Body of pancreas (tissue), 4 donors: Measurements from ENCODE around the gene MXRA7. TPM values are rescaled to one million over a fixed set of nuclear protein-coding genes. Genes with fewer than 3 reads are reported as not detected.

Experiments
- ATAC-seq: fragments of 150-250 bp; one replicate; pipeline ENCODE4 v1.9.1; 2016
- DNase-seq, 4 donors: peaks; one replicate each; pipeline ENCODE4 v3.0.0-alpha.2; 2019
- H3K27ac ChIP-seq, 4 donors: fragments of 200-600 bp; sonication (generic); 1 replicate in 3 of 4; 2 replicates in 1 of 4; pipeline versions ENCODE4 v1.5.1 to v1.6.1; 2016 to 2019; ENCODE audit warnings: mild to moderate bottlenecking in 1 of 4, mixed read lengths in 1 of 4, moderate library complexity in 1 of 4
- H3K27me3 ChIP-seq, 2 donors: fragments of 200-600 bp; sonication (generic); one replicate each; pipeline ENCODE4 v1.6.0; 2016; ENCODE audit warnings: mild to moderate bottlenecking in 1 of 2
- H3K36me3 ChIP-seq, 2 donors: fragments of 200-600 bp; sonication (generic); replicated peaks in 1 of 2; 2 replicates each; pipeline ENCODE4 v1.5.1; 2016; ENCODE audit warnings: low read depth in 2 of 2; ENCODE audit not compliant: insufficient read depth in 1 of 2
- H3K4me1 ChIP-seq: fragments of 200-600 bp; sonication (generic); one replicate; pipeline ENCODE4 v1.6.0; 2016
- H3K4me3 ChIP-seq, 2 donors: fragments of 200-600 bp; sonication (generic); 1 replicate in 1 of 2; 2 replicates in 1 of 2; pipeline ENCODE4 v1.5.1; 2016 to 2019
- H3K9me3 ChIP-seq, 3 donors: fragments of 200-600 bp; sonication (generic); 1 replicate in 2 of 3; 2 replicates in 1 of 3; pipeline ENCODE4 v1.5.1; 2016
- CTCF ChIP-seq, 7 experiments: fragments of 450-650 bp in 4 of 7; fragments of 200-600 bp in 3 of 7; sonication (generic) in 3 of 7; IDR thresholded peaks; one replicate each; pipeline ENCODE4 v1.5.1; 2016 to 2019; ENCODE audit warnings: antibody characterized with exemption in 7 of 7
- POLR2A ChIP-seq, 3 donors: fragments of 450-650 bp; IDR thresholded peaks; one replicate each; pipeline ENCODE4 v1.6.1; 2016; ENCODE audit warnings: antibody characterized with exemption in 3 of 3, mild to moderate bottlenecking in 2 of 3
- WGBS, 2 donors: methylation state at CpG; one replicate each; pipeline ENCODE4 v1.1.5; 2017; 5-methylcytosine and 5-hydroxymethylcytosine counted together
- intact Hi-C: fragments of 100-400 bp; cut with DNase I; formaldehyde crosslinking; loops from one replicate; pipeline ENCODE4 v1.15.1; 2023
- total RNA-seq, 2 donors: library from RNA; depleted of rRNA; stranded (reverse); fragments of >200 nt; gene quantifications; one replicate each; pipeline ENCODE4 v1.1.0, GENCODE V29; 2016

The MXRA7 gene
- total RNA-seq, 2 donors from 2014 or later: 71.9 to 87.4 TPM

- H3K9me3 ChIP-seq: no peaks in the 10 kb centered on the region
- no peak for DNase-seq
- peaks cover 0 to 10% of the 10 kb centered on the region in 2 donors for H3K36me3 ChIP-seq
- intact Hi-C loops: no loop called here
- H3K4me3 ChIP-seq: peak overlapping the region in 1 of 2 donors; percentile 69
- H3K27ac ChIP-seq: peak overlapping the region; percentile 98 to 100 (median 99)
- ATAC-seq: no peak
- 1 to 2% methylated on average over 7 of the region's 7 CpGs for whole genome bisulfite sequencing, 2 donors
- peaks cover 41% of the 10 kb centered on the region for H3K4me1 ChIP-seq
- no peaks in the 10 kb centered on the region for H3K27me3 ChIP-seq
- TF ChIP-seq POLR2A (IDR thresholded peaks at IDR 0.05) (no peak), CTCF (IDR thresholded peaks at IDR 0.05) (no peak)
Measured at GRCh38 chr17:76738468-76738850, 27.7 kb upstream of the MXRA7 start.

- peak; percentile 79 for ATAC-seq
- H3K4me3 ChIP-seq: peak within 1 kb of the TSS; percentile 67 to 85
- peaks cover 47% of the 10 kb centered on the region for H3K4me1 ChIP-seq
- TF ChIP-seq POLR2A (IDR thresholded peaks at IDR 0.05) (peak in 1 of 3 donors; percentile 11), CTCF (IDR thresholded peaks at IDR 0.05) (peak in 2 of 7 experiments; percentile 11 to 16)
- 0% methylated on average over 21 to 56 of the region's 57 CpGs for WGBS, 2 donors
- intact Hi-C loops: no loop called here
- H3K27ac ChIP-seq: peak within 1 kb of the TSS; percentile 98 to 100 (median 99)
- peak; percentile 90 to 92 (median 92) for DNase-seq
- H3K36me3 ChIP-seq: peaks cover 0 to 14% of the 10 kb centered on the region in 2 donors
- no peaks in the 10 kb centered on the region for H3K9me3 ChIP-seq
- no peaks in the 10 kb centered on the region for H3K27me3 ChIP-seq
Measured at GRCh38 chr17:76737676-76738467, 27.1 kb upstream of the MXRA7 start, which contains the start of gene MFSD11. TSS of gene MFSD11 (plus strand) at chr17:76738119. CDS start at chr17:76738353, 234 bp downstream.

- Histone ChIP-seq H3K27me3 (no peaks in the 10 kb centered on the region), H3K9me3 (no peaks in the 10 kb centered on the region), H3K4me3 (peak within 1 kb of the TSS; percentile 67 to 85), H3K27ac (peak within 1 kb of the TSS; percentile 98 to 100 (median 99)), H3K36me3 (peaks cover 0 to 15% of the 10 kb centered on the region in 2 donors), H3K4me1 (peaks cover 54% of the 10 kb centered on the region)
- WGBS, 2 donors: 0 to 1% methylated on average over 17 to 57 of the region's 60 CpGs
- ATAC-seq: peak; percentile 90
- TF ChIP-seq POLR2A (IDR thresholded peaks at IDR 0.05) (peak; percentile 100), CTCF (IDR thresholded peaks at IDR 0.05) (no peak)
- DNase-seq: peak; percentile 98 to 99 (median 98)
- intact Hi-C loops: no loop called here
Measured at GRCh38 chr17:76737082-76737675, 26.4 kb upstream of the MXRA7 start, which contains the start of gene SRSF2. TSS of gene SRSF2 (minus strand) at chr17:76737331. CDS start at chr17:76737160, 171 bp downstream.

- DNase-seq (peak; percentile 78 to 83 (median 82)), ATAC-seq (peak; percentile 44)
- Histone ChIP-seq H3K36me3 (peaks cover 0 to 18% of the 10 kb centered on the region in 2 donors), H3K4me3 (peak overlapping the region; percentile 67 to 85), H3K4me1 (peaks cover 60% of the 10 kb centered on the region), H3K27ac (peak overlapping the region; percentile 98 to 100 (median 99)), H3K27me3 (no peaks in the 10 kb centered on the region), H3K9me3 (no peaks in the 10 kb centered on the region)
- intact Hi-C loops: no loop called here
- WGBS, 2 donors: 1% methylated on average over 97 of the region's 117 CpGs; no CpG with 5 or more reads in 1 of the 2 donors
- TF ChIP-seq POLR2A (IDR thresholded peaks at IDR 0.05): peak in 2 of 3 donors; percentile 9 to 25
- peak in 4 of 7 experiments; percentile 37 to 44 (median 40) for TF ChIP-seq CTCF (IDR thresholded peaks at IDR 0.05)
Measured at GRCh38 chr17:76736349-76737081, 25.8 kb upstream of the MXRA7 start.
